CD14-positive monocyte (primary cell): ENCODE results near the gene PIK3R6. TPM values are rescaled to one million over a fixed set of nuclear protein-coding genes. Genes with fewer than 3 reads are reported as not detected.
A peak's percentile ranks its signal among the peaks of the same experiment; 100 is the strongest.

Source experiments
- DNase-seq, 3 donors: peaks; one replicate each; pipeline ENCODE4 v3.0.0-alpha.2; 2011 to 2022
- H2AFZ ChIP-seq: 2 replicates; pipeline ENCODE4 v1.6.0; 2012; ENCODE audit warnings: mild to moderate bottlenecking, low read depth, low read length, inconsistent platforms; ENCODE audit not compliant: insufficient read depth, poor library complexity, severe bottlenecking
- H3K27ac ChIP-seq, 2 donors: 1 replicate in 1 of 2; 2 replicates in 1 of 2; pipeline ENCODE4 v1.5.1; 2012 to 2013; ENCODE audit warnings: low read length in 2 of 2, control low read depth in 1 of 2, inconsistent platforms in 1 of 2, low read depth in 1 of 2, mild to moderate bottlenecking in 1 of 2
- H3K27me3 ChIP-seq, 2 donors: one replicate each; pipeline versions ENCODE4 v1.6.0 to v1.6.1; 2011 to 2013; ENCODE audit warnings: low read length in 2 of 2; ENCODE audit not compliant: control insufficient read depth in 2 of 2, insufficient read depth in 2 of 2
- H3K36me3 ChIP-seq, 2 donors: replicated peaks in 1 of 2; 1 replicate in 1 of 2; 2 replicates in 1 of 2; pipeline versions ENCODE4 v1.5.1 to v1.6.1; 2012 to 2013; ENCODE audit warnings: low read length in 2 of 2, control low read depth in 1 of 2, inconsistent platforms in 1 of 2, mild to moderate bottlenecking in 1 of 2; ENCODE audit not compliant: insufficient read depth in 2 of 2, control insufficient read depth in 1 of 2
- H3K4me1 ChIP-seq, 2 donors: 1 replicate in 1 of 2; 2 replicates in 1 of 2; pipeline versions ENCODE4 v1.5.1 to v1.6.1; 2012 to 2013; ENCODE audit warnings: low read length in 2 of 2, control low read depth in 1 of 2, inconsistent platforms in 1 of 2, mild to moderate bottlenecking in 1 of 2, moderate library complexity in 1 of 2; ENCODE audit not compliant: insufficient read depth in 2 of 2, control insufficient read depth in 1 of 2
- H3K4me2 ChIP-seq: replicated peaks from 2 replicates; pipeline ENCODE3; 2012; ENCODE audit warnings: low read length, moderate library complexity, mild to moderate bottlenecking; ENCODE audit not compliant: poor library complexity, severe bottlenecking; ENCODE audit errors: extremely low read depth
- H3K4me3 ChIP-seq, 3 experiments: fragments of 200-600 bp in 1 of 3; sonication (generic) in 1 of 3; replicated peaks in 1 of 3; 1 replicate in 2 of 3; 2 replicates in 1 of 3; pipeline ENCODE4 v1.5.1; 2011 to 2013; ENCODE audit warnings: low read length in 3 of 3, mild to moderate bottlenecking in 3 of 3, control low read depth in 2 of 3, low read depth in 2 of 3, inconsistent platforms in 1 of 3, moderate library complexity in 1 of 3
- H3K79me2 ChIP-seq: 2 replicates; pipeline ENCODE4 v1.6.0; 2012; ENCODE audit warnings: mild to moderate bottlenecking, control low read depth, inconsistent platforms, low read length, moderate library complexity; ENCODE audit not compliant: insufficient read depth
- H3K9ac ChIP-seq: 2 replicates; pipeline ENCODE4 v1.6.0; 2017; ENCODE audit warnings: low read length, mild to moderate bottlenecking; ENCODE audit not compliant: insufficient read depth, poor library complexity, severe bottlenecking
- H3K9me3 ChIP-seq, 2 donors: replicated peaks in 1 of 2; 1 replicate in 1 of 2; 2 replicates in 1 of 2; pipeline versions ENCODE4 v1.5.1 to v1.6.1; 2012 to 2013; ENCODE audit warnings: low read length in 2 of 2, control low read depth in 1 of 2; ENCODE audit not compliant: control insufficient read depth in 1 of 2, insufficient read depth in 1 of 2
- H4K20me1 ChIP-seq: 2 replicates; pipeline ENCODE4 v1.6.0; 2012; ENCODE audit warnings: mild to moderate bottlenecking, low read length, control low read depth, moderate library complexity; ENCODE audit not compliant: insufficient read depth
- H3K27ac Mint-ChIP-seq, 7 donors: one replicate each; pipeline ENCODE4 v1.8.0; 2020; ENCODE audit warnings: mild to moderate bottlenecking in 7 of 7, mixed read lengths in 7 of 7, moderate library complexity in 6 of 7, inconsistent platforms in 2 of 7
- H3K27me3 Mint-ChIP-seq, 3 donors: one replicate each; pipeline ENCODE4 v1.8.0; 2021 to 2022; ENCODE audit warnings: low read depth in 3 of 3, mild to moderate bottlenecking in 3 of 3, mixed read lengths in 3 of 3, moderate library complexity in 3 of 3, inconsistent platforms in 1 of 3
- H3K36me3 Mint-ChIP-seq, 2 donors: one replicate each; pipeline ENCODE4 v1.8.0; 2020; ENCODE audit warnings: mixed read lengths in 2 of 2, inconsistent platforms in 1 of 2, mild to moderate bottlenecking in 1 of 2
- H3K4me1 Mint-ChIP-seq: one replicate; pipeline ENCODE4 v1.8.0; 2020; ENCODE audit warnings: mild to moderate bottlenecking, mixed read lengths
- H3K4me3 Mint-ChIP-seq, 2 donors: one replicate each; pipeline ENCODE4 v1.8.0; 2020; ENCODE audit warnings: mild to moderate bottlenecking in 2 of 2, mixed read lengths in 2 of 2, moderate library complexity in 1 of 2
- H3K9me3 Mint-ChIP-seq, 7 donors: one replicate each; pipeline ENCODE4 v1.8.0; 2020 to 2022; ENCODE audit warnings: mixed read lengths in 7 of 7, mild to moderate bottlenecking in 6 of 7, moderate library complexity in 6 of 7, inconsistent platforms in 2 of 7
- WGBS: methylation state at CpG from one replicate; pipeline ENCODE4 v1.1.5; 2013; ENCODE audit warnings: missing lambda C conversion rate; ENCODE audit not compliant: insufficient coverage; 5-methylcytosine and 5-hydroxymethylcytosine counted together
- intact Hi-C, 2 donors: fragments of 100-400 bp; cut with micrococcal nuclease; formaldehyde crosslinking; loops; one replicate each; pipeline versions ENCODE4 v1.15.0 to v1.15.1; 2023
- polyA plus RNA-seq, 3 donors: library from polyadenylated mRNA; depleted of rRNA in 1 of 3; unstranded in 2 of 3; stranded (reverse) in 1 of 3; fragments of 300-500 nt in 2 of 3; fragments of >200 nt in 1 of 3; fragmentation: Illumina TruSeq in 2 of 3; gene quantifications; 1 replicate in 2 of 3; 2 replicates in 1 of 3; pipeline ENCODE4 v1.2.3, GENCODE V29; 2012 to 2021
- TF ChIP-seq, protein P1 (sequence below): fragments of 200-600 bp; IDR thresholded peaks from one replicate; pipeline ENCODE4 v1.8.0; 2022; ENCODE audit warnings: antibody characterized with exemption, mild to moderate bottlenecking

The PIK3R6 gene
- polyA plus RNA-seq, 3 donors, result 3.6 to 23.3 (median 5.8) TPM

DNA sequence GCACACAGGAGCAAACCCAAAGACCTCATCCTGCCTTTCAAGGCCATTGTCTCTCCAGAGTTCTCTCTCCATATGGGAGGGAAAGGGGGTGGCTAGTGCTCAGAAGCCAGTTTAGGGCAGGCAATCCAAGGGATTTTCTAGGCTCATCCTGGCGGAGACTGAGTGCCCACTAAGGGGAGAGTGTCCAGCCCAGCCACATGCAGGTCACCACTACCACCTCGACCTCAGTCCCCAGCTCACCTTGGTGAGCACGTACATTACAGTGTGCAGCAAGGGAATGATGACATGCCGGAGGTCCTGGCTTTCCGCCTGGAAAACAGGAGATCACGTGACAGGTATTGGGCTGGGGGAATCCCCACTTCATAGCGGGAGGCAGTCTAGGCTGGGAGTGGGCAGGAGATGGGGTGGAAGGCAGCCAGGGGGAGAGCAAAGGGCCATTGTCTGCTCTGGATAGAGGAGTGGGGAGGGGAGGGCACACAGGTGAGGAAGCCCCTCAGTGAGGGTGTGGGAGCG, 29.9 kb downstream of the PIK3R6 start:
- H3K27ac Mint-ChIP-seq, result peak overlapping the region in 2 of 7 donors; percentile 6 to 33

DNA sequence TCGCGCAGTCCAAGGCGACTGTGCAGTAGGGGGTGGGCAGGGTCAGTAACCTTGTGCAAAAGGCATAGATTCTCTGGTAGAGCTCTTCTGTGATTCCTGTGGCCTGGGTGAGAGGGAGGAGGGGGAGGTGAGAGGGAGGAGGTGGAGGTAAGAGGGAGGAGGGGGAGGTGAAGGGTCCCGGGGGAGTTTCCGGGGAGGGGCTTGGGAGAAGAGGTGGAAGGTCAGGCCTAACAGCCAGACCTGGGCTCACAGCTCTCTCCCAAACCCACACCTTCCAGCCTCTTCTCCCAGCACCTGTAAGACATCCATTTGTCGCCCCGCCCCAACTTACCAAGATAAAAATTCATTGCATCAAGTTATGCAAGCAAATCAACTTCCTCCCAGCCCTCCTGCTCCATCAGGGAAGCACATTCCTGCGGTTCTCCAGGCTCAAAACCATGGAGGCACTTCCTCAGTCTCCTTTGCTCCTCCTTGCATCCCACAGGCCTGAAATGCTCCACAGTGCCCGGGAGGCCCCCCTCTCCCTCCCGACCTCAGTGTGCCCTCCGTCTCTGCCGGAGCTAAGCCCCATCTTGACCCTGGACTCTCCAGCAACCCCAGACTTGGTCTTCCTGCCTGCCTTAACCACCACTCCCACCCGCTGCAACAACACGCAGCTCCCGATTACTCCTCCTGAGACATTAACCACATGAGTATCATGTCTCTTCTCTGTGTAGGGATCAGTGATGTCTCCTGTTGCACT, 30.5 kb downstream of the PIK3R6 start:
- H3K27ac Mint-ChIP-seq, result peak overlapping the region in 1 of 7 donors; percentile 33
- no peak overlapping the region for H3K4me3 Mint-ChIP-seq
- Histone ChIP-seq H3K4me2 (no peak overlapping the region), H3K9me3 (no peaks in the 10 kb centered on the region), H2AFZ (no peak overlapping the region), H3K4me3 (no peak overlapping the region), H3K27me3 (no peaks in the 10 kb centered on the region), H3K79me2 (no peaks in the 10 kb centered on the region), H4K20me1 (peaks cover 2% of the 10 kb centered on the region), H3K4me1 (peaks cover 0 to under 1% of the 10 kb centered on the region in 2 donors), H3K36me3 (peaks cover 62 to 78% of the 10 kb centered on the region in 2 donors), H3K27ac (no peak overlapping the region), H3K9ac (no peak overlapping the region)
- intact Hi-C loops, result no loop called here
- peaks cover 2% of the 10 kb centered on the region for H3K4me1 Mint-ChIP-seq
- TF ChIP-seq, protein P1, sequence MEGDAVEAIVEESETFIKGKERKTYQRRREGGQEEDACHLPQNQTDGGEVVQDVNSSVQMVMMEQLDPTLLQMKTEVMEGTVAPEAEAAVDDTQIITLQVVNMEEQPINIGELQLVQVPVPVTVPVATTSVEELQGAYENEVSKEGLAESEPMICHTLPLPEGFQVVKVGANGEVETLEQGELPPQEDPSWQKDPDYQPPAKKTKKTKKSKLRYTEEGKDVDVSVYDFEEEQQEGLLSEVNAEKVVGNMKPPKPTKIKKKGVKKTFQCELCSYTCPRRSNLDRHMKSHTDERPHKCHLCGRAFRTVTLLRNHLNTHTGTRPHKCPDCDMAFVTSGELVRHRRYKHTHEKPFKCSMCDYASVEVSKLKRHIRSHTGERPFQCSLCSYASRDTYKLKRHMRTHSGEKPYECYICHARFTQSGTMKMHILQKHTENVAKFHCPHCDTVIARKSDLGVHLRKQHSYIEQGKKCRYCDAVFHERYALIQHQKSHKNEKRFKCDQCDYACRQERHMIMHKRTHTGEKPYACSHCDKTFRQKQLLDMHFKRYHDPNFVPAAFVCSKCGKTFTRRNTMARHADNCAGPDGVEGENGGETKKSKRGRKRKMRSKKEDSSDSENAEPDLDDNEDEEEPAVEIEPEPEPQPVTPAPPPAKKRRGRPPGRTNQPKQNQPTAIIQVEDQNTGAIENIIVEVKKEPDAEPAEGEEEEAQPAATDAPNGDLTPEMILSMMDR, result no peak
- H3K27me3 Mint-ChIP-seq, result peaks cover 0 to 2% (median 0%) of the 10 kb centered on the region in 3 donors
- no peak for DNase-seq
- peaks cover 67 to 76% of the 10 kb centered on the region in 2 donors for H3K36me3 Mint-ChIP-seq
- H3K9me3 Mint-ChIP-seq, result peaks cover 0 to 3% (median 0%) of the 10 kb centered on the region in 7 donors
- 94% methylated on average over 13 of the region's 15 CpGs for WGBS

More for the DNA sequence above, 29.9 kb downstream of the PIK3R6 start:
- Histone ChIP-seq H3K4me3 (no peak overlapping the region), H3K4me2 (no peak overlapping the region), H3K9me3 (no peaks in the 10 kb centered on the region), H3K27me3 (no peaks in the 10 kb centered on the region), H3K9ac (no peak overlapping the region), H3K79me2 (no peaks in the 10 kb centered on the region), H3K36me3 (peaks cover 62 to 77% of the 10 kb centered on the region in 2 donors), H2AFZ (no peak overlapping the region), H3K4me1 (peaks cover 2 to 6% of the 10 kb centered on the region in 2 donors), H3K27ac (no peak overlapping the region), H4K20me1 (peaks cover 5% of the 10 kb centered on the region)
- DNase-seq, result no peak
- Mint-ChIP-seq H3K9me3 (peaks cover 0 to 3% (median 0%) of the 10 kb centered on the region in 7 donors), H3K4me1 (peaks cover 7% of the 10 kb centered on the region), H3K4me3 (no peak overlapping the region), H3K36me3 (peaks cover 70 to 82% of the 10 kb centered on the region in 2 donors), H3K27me3 (peaks cover 0 to 2% (median 0%) of the 10 kb centered on the region in 3 donors)
- TF ChIP-seq, protein P1, result no peak
- intact Hi-C loops, result no loop called here
- 96% methylated on average over 5 of the region's 8 CpGs for WGBS
